Lung microvascular endothelial cell (primary cell): ENCODE data around the gene GAB2. TPM values are rescaled to one million over a fixed set of nuclear protein-coding genes. Genes with fewer than 3 reads are reported as not detected.
"Not testable (repeated sequence)": the region's sequence is repeated elsewhere in the genome, so short reads cannot be mapped to it uniquely, and the experiment has no call there.

Experiments
- DNase-seq, 2 donors: peaks; one replicate each; pipeline versions ENCODE4 v3.0.0 to v3.0.0-alpha.2; 2010; ENCODE audit warnings: low read depth in 2 of 2
- total RNA-seq: library from RNA; depleted of rRNA; stranded (reverse); fragments of >200 nt; gene quantifications from 2 replicates; pipeline ENCODE4 v1.2.1, GENCODE V29; 2014

The GAB2 gene
- total RNA-seq, 1 donor from 2014 or later = 21.2 TPM

DNA sequence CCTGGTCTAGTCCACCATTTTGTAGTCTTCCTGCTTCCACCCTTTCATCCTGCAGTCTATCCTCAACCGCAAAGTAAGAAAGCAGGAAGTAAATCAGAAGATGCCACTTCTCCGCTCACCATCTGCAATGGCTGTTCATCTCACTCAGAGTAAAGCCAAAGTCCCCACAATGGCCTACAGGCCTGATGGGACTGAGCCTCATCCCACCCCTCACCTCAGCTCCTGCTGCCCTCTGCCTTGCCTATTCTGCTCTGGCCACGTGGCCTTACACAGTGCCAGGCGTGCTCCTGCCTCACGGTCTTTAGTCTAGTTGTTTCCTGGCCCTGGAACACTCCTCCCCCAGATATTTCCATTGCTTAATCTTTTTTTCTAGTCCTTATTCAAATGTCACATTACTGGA lies 133.4 kb downstream of the GAB2 start:
- DNase-seq = no peak

DNA sequence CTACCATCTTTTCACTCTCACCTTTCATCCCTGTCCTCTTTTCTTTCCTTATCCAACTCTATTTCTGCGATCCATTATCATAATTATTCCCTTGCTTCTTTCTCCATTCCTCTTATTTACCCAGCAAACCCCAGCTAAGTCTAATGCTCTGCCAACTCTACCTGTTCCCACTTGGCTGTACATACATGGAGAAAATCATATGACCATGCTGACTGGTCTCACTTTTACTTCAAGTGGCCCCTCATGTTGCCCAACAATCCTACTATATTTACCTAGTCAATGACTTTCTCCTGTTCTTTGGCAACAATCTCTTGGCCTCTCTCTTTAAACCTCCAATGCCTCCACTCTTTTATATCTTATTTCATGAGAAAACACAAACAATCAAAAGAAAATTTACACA lies 134.8 kb downstream of the GAB2 start:
- DNase-seq = no peak

DNA sequence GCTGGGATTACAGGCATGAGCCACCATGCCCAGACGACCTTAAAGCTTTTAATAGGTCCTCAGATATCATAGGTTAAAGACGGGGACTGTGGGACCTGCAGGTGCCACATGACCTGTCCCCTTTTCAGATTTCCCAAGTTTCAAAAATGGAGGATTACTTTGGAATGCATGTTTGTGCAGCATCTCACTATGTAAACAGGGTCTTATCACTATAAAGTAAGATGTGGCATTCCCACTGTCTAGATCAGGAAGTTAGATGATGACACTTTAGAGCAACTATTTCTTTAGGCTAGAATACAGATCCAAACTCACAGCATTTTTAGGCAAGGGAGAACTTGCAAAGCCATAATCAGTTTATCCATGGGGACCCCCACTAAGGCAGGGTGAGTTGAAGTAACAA lies 136.1 kb downstream of the GAB2 start:
- no peak for DNase-seq

DNA sequence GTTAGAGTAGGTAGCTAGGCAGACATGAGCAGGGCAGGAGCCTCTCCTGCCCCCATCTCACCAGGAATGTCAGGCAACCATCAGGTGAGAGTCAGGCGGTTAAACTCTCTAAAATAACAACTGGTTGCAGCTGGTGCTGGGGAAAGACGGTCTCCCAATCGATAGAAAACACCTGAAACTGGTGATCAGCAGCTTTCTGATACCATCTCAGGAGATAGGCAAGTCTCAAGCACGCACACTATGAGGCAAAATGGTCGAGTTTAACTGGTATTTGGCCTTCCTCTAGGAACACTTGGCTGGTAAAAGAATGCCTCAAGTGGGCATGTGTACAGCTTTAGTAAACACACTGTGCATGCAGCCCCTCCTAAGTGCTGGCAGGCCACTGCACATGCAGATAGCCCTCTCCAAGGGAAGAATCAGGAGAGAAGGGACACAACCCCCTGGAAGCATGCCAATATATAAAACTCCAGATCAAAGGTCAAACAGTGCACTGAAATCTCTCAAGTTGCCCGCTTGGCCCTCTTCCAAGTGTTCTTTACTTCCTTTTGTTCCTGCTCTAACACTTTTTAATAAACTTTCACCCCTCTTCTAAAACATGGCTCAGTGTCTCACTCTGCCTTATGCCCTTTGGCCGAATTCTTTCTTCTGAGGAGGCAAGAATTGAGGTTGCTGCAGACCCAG lies 140.2 kb downstream of the GAB2 start:
- DNase-seq = peak in 1 of 2 donors; percentile 19

DNA sequence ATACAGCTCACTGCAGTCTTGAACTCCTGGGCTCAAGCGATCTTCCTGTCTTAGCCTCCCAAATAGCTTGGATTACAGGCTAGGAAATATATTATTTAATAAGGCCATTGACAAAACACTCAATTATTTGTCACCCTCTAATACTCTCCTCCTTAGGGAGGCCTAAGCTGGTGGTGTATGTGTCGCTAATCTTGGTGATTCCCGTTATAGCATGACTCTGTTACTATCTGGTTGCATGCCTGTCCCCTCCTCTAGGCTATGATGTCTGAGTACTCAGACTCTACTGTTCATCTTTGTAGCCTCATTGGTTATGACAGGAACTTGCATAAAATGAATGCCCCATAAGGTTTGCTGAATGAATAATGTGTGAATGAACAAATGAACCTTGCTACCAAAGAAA lies 141.3 kb downstream of the GAB2 start:
- no peak for DNase-seq

DNA sequence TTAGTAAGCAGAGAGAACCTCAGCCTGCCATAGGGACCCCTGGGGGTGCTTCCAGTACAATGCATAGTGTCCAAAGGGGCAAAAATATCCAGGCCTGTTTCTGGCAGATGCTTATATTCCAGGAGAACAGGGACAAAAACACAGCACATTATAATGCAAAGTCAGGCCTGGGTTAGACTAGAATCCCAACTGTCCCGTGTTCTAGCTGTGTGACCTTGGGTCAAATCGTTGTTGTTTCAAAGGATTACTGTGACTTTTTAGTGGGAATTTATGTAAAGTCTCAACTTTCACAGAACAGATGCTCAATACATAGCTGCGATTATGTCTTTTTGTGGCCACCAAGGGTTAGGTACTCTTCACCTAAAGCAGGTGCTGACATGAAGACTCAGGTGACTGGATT lies 142.9 kb downstream of the GAB2 start:
- DNase-seq = no peak

DNA sequence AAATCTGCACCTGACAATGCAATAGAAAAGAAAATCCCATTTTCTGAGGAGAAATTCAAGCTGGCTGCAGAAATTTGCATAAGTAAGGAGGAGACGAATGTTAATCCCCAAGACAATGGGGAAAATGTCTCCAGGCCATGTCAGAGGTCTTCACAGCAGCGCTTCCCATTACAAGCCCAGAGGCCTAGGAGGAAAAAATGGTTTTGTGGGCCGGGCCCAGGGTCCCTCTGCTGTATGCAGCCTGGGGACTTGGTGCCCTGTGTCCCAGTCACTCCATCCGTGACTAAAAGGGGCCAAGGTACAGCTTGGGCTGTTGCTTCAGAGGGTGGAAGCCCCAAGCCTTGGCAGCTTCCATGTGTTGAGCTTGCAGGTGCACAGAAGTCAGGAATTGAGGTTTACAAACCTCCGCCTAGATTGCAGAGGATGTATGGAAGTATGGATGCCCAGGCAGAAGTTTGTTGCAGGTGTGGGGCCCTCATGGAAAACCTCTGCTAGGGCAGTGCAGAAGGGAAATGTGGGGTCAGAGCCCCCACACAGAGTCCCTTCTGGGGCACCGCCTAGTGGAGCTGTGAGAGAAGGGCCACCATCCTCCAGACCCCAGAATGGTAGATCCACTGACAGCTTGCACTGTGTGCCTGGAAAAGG lies 144.9 kb downstream of the GAB2 start:
- not testable (repeated sequence) for DNase-seq

DNA sequence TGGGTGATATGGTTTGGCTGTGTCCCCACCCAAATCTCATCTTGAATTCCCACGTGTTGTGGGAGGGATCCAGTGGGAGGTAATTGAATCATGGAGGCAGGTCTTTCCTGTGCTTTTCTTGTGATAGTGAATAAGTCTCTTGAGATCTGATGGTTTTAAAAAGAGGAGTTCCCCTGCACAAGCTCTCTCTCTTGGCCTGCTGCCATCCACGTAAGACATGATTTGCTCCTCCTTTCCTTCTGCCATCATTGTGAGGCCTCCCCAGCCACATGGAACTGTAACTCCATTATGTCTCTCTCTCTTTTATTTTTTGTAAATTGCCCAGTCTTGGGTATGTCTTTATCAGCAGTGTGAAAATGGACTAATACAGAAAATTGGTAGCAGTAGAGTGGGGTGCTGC lies 145.8 kb downstream of the GAB2 start:
- DNase-seq = not testable (repeated sequence)

DNA sequence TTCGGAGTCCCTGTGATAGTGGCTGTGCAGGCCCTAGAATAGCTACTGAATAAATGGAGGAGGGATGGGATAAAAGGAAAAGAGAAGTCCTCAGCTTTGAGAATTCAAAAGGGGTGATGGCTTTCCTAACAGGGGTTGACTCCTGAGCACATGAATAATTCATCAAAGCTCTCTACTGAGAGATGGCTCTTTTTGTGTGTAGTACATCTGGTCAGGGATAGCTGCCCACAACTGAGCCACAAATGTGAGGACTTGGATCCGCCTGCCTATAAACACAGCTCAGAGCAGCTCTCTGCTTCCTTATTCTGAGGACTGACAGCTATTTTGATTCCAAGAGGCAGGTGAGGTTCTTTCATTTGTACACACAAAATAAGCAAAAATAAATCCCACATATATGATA lies 146.6 kb downstream of the GAB2 start:
- no peak for DNase-seq

DNA sequence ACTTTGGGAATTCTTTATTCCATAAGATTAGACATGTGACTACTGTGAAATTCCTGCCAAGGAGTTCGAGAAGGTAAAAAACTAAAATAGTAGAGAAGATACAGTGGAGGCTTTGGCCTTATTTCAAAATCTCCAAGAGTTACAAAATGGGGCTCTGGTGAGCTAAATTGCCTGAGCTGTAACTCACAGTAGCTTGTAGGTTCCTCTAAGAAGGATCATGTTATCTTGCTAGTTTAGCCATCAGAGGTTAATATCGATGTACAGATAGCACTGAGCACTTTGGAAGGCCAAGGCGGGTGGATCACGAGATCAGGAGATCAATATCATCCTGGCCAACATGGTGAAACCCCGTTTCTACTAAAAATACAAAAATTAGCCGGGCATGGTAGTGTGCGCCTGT lies 147.8 kb downstream of the GAB2 start:
- DNase-seq = no peak

DNA sequence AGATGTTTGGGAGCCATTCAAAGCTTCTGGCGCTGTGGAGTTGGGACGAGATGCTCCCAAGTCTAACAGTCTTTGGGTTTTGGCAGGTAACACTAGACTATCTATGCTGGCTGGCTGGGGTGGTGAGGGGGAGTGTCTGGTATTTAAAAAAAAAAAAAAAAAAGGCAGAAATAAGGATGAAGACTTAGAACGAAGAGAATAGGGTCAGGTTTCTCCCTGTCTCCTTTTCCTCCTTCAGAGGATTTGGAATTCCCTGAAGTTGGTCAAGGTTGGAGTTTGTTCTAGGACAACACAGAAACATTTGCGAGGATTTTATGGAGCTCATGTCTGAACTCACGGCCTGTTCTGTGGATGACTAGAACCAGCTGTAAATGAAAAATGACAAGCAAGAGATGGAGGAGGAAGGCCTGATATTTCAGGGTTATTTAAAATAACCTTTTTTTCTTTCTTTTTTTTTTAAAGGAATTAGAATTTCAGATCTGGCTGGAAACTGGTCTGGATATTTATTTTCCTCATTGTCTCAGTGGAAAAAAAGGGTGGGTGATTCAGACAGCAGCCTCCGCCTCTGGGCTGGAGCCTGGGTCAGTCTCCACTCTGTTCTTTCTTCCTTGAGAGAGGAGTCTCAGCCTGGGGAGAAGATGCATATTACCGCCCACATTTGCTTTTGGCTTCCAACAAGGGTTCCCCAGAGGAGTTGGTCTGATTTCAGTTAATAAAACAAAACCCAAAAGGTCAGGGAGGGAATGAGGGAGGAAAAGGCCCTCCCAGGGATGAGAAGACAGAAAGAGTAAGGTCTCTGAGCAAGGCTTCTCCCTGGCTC lies 148.8 kb downstream of the GAB2 start:
- no peak for DNase-seq

DNA sequence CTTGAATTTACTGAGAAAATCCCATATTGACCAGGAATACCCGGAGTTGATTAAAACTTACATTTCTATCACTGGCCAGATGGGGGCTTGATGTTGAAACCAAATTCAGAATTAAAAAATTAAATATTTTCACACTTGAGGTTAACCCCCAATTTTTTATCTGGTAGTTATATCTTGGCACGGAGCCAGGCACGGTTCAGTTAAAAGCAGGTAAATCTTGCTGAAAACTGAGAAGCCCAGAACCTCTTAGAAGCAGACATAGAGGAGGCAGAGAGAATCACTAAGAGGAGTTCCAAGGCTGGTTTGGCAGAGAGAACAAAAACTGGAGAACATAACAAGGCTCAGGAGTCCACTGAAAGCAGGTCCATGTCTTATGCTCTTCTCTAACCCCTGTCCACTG lies 151.2 kb downstream of the GAB2 start:
- DNase-seq = no peak

DNA sequence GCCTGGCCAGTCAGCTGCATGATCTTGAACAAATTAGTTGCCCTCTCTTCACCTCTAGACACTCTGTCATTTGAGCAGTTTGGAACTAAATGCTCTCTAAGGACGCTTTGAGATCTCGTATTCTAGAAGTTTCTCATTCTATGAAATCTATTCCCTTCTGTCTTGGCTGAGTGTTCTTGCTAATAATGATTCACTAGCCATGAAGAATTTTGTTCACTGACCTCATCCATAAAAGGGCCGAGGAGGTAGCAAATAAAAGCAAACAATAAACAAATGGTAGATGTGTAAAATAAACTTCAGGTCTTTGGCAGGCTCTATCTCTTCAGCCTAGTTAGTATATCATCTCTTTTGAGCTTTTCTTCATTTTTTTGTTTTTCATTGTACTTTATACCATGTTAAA lies 152.3 kb downstream of the GAB2 start:
- DNase-seq = no peak

DNA sequence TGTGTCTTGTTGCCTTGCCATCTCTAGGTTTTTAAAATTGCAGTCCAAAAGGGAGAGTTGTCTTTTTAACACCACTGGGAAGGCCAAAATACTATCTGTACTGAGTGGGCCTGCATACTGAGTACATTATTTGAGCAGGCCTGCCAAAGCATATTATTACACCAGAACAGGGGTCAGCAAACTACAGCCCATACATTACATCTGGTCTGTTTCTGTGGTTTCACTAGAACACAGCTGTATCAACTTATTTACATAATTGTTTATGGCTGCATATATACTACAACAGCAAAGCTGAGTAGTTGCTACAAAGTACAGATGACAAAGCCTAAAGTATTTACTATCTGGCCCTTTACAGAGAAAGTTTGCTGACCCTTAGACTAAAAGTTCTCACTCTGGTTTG lies 154.9 kb downstream of the GAB2 start:
- no peak for DNase-seq

DNA sequence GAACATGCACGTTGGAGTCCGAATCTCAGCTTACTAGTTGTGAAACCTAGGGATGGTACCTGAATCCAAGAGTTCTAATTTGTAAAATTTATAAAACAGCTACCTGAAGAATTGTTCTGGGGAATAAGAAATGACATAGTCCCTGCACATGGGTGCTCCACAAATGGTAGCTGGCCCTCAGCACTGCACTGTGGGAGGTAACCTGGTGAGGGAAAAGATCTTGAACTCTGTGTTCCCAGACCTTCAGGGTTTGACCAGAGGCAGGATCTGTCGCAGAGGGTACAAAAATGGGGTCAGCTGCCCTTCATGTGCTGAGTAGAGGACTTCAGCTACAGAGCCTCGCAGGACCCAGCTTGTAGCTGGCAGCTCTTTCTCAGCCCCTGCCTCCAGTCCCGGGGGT lies 155.4 kb downstream of the GAB2 start:
- no peak for DNase-seq

DNA sequence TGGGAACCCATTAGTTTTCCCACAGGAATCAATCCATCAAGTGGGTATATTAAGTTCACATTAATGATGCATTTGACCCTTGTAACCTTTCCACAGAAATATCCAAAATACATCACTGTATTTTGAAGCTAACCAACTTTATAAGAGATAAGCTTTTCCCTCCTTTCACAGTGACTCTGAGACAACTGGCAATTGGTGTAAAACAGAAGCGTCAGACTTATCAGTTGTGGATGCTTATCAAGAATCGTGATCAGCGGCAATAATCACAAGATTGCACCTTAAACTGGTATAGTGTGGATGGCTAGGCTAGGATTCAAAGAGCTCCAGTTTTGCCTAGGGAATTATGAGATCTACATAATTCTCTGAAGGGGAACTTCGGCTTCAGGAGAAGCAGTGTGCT lies 155.8 kb downstream of the GAB2 start:
- DNase-seq = no peak

DNA sequence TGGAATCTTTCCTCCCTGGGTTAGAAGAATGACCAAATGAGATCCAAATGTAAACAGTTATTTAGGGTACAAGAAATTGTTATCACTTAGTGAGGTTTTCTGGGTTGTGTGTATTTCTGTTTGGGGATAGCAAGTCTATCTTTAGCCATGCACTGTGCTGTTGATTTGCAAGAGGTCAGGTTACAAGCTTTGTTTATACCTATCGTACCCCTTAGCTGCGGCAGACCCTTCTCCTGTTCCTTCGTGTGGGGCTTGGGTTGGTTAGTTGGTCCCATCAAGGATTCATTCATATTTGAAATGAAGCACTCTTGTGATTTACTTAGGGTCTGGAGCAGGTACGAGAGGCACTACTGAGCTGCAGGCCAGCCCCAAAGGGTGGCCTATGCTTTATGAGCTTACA lies 156.3 kb downstream of the GAB2 start:
- no peak for DNase-seq

DNA sequence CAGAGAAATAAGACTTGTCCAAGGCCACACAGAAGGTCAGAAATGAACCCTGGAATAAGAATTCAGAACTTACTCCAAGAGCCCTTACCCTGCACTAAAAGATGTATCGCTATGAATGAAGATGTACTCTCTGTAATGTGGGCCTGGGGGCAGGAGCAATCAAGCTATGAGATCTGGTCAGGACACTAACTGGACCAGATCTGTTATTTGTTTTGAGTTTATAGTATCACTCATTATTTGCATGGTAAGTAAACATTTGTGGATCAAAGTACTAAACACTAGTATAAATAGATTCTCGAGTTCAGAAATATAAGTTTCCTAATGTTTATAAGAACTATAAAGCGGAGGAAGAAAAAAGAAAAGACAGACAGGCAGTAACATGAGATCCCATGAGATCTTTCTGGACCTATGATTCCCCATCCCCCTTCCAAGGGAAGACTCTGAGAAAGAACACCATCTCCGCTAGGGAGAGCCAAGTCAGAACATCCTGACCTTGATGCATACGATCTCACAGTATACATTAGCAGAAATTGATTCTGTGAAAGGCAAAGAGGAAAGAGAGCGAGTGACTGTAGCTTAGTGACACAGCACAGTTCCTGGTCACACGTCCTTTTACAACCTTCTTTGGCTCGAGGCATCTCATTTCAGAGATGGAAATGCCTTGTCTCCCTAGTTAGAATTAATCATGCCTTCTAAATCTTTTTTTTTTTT lies 157.7 kb downstream of the GAB2 start:
- no peak for DNase-seq

DNA sequence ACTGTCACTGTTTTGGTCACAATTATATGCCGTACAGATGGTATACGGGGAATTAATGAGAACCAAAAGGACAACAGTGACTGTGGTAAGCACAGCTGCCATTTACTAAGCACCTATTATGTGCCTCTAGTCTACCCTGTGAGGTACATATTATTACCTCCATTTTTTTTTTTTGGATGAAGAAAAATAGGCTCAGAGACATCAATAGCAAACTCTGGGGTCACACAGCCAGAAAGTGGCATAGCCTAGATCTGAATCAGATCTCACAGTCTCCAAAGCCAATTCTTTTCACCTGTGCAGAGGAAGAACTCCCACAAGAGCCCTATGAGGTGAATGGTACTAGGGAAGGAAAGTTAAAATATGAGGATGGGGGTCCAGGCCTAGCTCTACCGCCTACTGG lies 160.0 kb downstream of the GAB2 start:
- DNase-seq = no peak

DNA sequence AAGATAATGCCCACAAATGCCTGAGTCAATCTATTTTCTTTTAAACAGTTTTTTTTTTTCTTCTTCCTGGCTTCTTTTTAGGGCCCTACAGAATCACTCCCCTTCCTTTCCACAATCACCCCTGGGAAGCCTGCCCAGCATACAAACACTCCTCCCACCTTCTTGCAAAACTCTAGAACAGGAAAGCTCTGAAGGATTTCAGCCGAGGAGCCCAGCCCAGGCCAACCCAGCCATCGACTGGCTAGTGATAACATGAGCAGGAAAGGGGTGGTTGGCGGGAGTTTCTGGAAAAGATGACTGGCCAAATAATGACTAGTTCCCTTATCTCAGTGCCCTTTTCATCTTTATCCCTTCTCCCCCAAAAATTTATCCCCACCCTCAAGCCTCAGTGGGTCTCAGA lies 160.7 kb downstream of the GAB2 start:
- peak; percentile 41 to 81 for DNase-seq

DNA sequence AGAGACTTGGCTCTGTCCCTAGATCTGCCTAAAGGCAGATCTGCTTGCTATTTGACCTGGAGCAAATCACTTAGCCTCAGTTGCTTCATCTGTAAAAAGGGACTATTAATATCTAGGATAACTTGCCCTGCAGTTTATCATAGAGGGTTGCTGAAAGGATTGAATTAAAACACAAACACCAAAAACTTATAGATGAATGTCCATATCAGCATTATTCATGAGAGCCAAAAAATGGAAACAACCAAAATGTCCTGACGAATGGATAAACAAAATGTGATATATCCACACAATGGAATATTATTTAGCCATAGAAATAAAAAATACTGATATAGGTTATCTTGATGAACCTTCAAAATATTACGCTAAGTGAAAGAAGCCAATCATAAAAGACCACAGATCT lies 161.7 kb downstream of the GAB2 start:
- no peak for DNase-seq

DNA sequence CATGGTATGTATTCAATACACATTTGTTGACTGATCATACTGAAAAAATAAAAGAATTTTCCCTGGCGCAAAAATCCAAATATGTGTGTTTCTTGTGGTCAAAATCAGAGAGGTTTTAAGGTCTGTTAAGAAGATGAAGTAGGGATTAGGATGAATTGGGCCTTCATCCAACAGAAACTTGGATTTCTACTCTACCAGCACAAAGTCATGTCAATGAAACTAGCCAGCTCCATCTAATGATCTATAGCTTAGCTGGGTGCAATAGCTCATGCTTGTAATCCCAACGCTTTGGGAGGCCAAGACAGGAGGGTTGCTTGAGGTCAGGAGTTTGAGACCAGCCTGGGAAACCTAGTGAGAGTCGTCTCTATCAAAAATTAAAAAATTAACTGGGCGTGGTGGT lies 163.4 kb downstream of the GAB2 start:
- DNase-seq = no peak
